Raji (cell line): ENCODE measurements around the gene NCOA4.

Source experiments
- POLR2A ChIP-seq: IDR thresholded peaks from 2 replicates; pipeline ENCODE4 v1.6.1; 2011; ENCODE audit warnings: low read depth, low read length, control low read depth; ENCODE audit not compliant: insufficient read depth

Gene NCOA4

GRCh38 chr10:46014683-46015405 lies 15.6 kb downstream of the NCOA4 start:
- TF ChIP-seq POLR2A, result no peak

GRCh38 chr10:46014206-46014605 lies 16.2 kb downstream of the NCOA4 start:
- no peak for TF ChIP-seq POLR2A

GRCh38 chr10:46012746-46013145 lies 17.7 kb downstream of the NCOA4 start:
- TF ChIP-seq POLR2A, result no peak

- TF ChIP-seq POLR2A, result no peak
These were observed 24.2 kb downstream of the NCOA4 start for GRCh38 chr10:46006219-46006618.

GRCh38 chr10:46005383-46005782 lies 25.0 kb downstream of the NCOA4 start:
- no peak for TF ChIP-seq POLR2A

- no peak for TF ChIP-seq POLR2A
These were observed 25.5 kb downstream of the NCOA4 start for GRCh38 chr10:46004963-46005362.

- no peak for TF ChIP-seq POLR2A
These were observed 27.3 kb downstream of the NCOA4 start for GRCh38 chr10:46002916-46003693.

GRCh38 chr10:46001187-46001756 lies 29.2 kb downstream of the NCOA4 start:
- TF ChIP-seq POLR2A, result no peak

- no peak for TF ChIP-seq POLR2A
These were observed 29.9 kb downstream of the NCOA4 start for GRCh38 chr10:46000538-46000937.

- TF ChIP-seq POLR2A, result no peak
These were observed 32.2 kb downstream of the NCOA4 start for GRCh38 chr10:45997994-45998763.

GRCh38 chr10:45997557-45997956 lies 32.9 kb downstream of the NCOA4 start:
- TF ChIP-seq POLR2A, result no peak

- peak; percentile 74 for TF ChIP-seq POLR2A
These were observed 58.2 kb downstream of the NCOA4 start, which contains the start of gene TIMM23 for GRCh38 chr10:45972106-45972812. TIMM23 (plus strand) TSS chr10:45972489; CDS start chr10:45972625, 136 bp downstream.
